Activated naive CD8-positive, alpha-beta T cell treated with anti-CD3 and anti-CD28 coated beads, Interleukin-2, amount 50 U/mL, for 24 hours (primary cell): ENCODE measurements around the gene TACC3.

Source experiments
- ATAC-seq: fragments of 150-1000 bp; cut with Tn5 transposase; one replicate; pipeline ENCODE4 v1.10.0; 2021
- DNase-seq: peaks from one replicate; pipeline ENCODE4 v3.0.0; 2021
- H3K27ac Mint-ChIP-seq: one replicate; pipeline ENCODE4 v1.8.0; 2021; ENCODE audit warnings: mild to moderate bottlenecking, mixed read lengths
- H3K27me3 Mint-ChIP-seq: one replicate; pipeline ENCODE4 v1.8.0; 2021; ENCODE audit warnings: mixed read lengths
- H3K36me3 Mint-ChIP-seq: one replicate; pipeline ENCODE4 v1.8.0; 2021; ENCODE audit warnings: low read depth, mixed read lengths
- H3K4me1 Mint-ChIP-seq: one replicate; pipeline ENCODE4 v1.8.0; 2021; ENCODE audit warnings: mixed read lengths
- H3K4me3 Mint-ChIP-seq: one replicate; pipeline ENCODE4 v1.8.0; 2021; ENCODE audit warnings: mild to moderate bottlenecking, moderate library complexity, mixed read lengths
- H3K9me3 Mint-ChIP-seq: one replicate; pipeline ENCODE4 v1.8.0; 2021; ENCODE audit warnings: mixed read lengths

TACC3 gene

DNA sequence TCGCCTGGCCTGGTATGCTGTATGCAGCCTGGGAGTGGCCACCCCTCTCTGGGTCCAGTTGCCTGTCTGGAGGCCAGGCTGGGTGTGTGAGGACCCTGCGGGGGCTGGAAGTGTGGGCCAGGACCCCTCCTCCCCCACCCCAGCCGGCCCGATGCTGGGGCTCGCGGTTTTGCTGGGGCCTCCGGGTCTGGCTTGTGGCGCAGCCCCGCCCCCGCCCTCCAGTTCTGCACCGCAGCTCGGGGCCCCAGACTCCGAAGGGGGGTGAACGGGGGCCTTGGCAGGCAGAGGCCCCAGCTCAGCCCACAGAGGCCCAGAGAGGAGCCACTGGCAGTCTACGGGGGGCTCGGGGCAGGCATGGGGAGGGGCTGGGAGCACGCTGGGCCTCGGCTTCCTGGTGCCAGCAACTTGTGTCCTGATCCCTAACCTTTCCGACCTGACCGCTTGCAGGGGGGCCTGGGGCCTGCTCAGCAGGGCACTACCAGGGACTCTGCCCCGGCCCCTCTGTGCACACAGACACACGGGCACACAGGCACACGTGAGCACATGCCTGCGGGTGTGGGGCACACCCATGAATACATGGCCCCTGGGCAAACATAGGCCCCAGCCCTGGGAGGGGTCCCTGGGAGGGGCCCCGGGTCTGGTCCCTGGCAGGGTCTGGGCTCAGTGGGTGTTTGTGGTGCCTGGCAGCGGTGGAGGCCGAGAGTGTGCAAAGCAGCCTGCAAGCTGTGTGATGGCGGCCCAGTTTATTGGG is 50.4 kb downstream of the TACC3 start:
- H3K36me3 Mint-ChIP-seq, result no peaks in the 10 kb centered on the region
- H3K27me3 Mint-ChIP-seq, result peaks cover 6% of the 10 kb centered on the region
- peaks cover 3% of the 10 kb centered on the region for H3K4me1 Mint-ChIP-seq
- H3K4me3 Mint-ChIP-seq, result no peak overlapping the region
- ATAC-seq (peak; percentile 42), DNase-seq (peak; percentile 31)
- H3K9me3 Mint-ChIP-seq, result no peaks in the 10 kb centered on the region
- no peak overlapping the region for H3K27ac Mint-ChIP-seq

DNA sequence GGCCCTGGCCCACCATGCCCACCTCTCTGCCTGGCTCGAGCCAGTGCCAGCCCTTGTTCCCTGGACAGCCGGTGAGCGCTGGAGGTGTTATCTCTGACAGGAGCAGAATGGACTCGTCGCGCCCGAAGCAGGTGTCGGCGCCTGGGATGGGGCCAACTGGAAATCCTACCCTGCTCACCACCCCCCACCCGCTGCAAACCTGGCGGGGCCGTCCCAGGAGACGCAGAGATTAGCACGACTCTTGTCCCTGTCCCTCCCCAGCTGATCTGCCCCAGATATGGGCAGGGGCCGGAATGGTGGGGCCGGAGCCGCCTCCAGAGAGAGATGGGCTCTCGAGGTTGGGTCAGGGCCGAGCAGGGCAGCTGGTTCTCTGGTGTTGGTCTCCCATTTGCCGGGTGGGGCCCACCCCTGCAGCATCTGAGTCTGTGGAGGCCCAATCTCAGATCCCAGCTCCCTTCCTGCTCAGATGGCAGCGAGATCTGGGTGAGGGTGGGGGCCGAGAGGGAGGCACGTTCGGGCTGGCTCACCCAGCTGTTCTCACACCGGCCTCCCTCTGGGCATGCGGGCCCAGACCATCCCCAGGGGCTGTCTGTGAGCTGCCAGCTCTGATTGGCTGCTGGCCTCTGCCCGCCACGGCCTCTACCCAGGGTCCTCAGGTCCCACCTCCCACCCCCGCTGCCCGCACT is 51.7 kb downstream of the TACC3 start:
- H3K27ac Mint-ChIP-seq, result no peak overlapping the region
- peaks cover 4% of the 10 kb centered on the region for H3K27me3 Mint-ChIP-seq
- no peaks in the 10 kb centered on the region for H3K9me3 Mint-ChIP-seq
- DNase-seq (no peak), ATAC-seq (no peak)
- H3K4me1 Mint-ChIP-seq, result peaks cover 3% of the 10 kb centered on the region
- no peaks in the 10 kb centered on the region for H3K36me3 Mint-ChIP-seq
- no peak overlapping the region for H3K4me3 Mint-ChIP-seq

DNA sequence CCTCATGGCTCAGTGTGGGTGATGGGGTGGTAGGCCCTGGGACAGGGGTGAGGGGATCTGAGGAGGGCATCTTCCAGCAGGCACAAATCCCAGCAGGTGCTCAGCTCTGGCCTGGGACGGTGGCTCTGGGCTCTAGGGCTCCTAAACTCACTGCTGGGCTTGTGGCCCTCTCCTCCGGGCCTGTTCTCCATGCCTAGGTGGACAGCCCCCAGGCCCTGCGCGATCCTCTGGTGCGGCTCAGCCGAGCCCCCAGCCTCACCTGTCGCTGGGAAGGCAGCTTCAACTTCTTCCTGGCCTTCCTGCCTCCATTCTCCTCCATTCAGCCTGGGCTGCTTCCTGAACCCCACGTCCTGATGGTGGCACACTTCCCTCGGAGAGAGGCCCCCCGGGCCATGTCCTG is 52.4 kb downstream of the TACC3 start:
- no peaks in the 10 kb centered on the region for H3K27me3 Mint-ChIP-seq
- H3K27ac Mint-ChIP-seq, result no peak overlapping the region
- DNase-seq (no peak), ATAC-seq (no peak)
- no peaks in the 10 kb centered on the region for H3K9me3 Mint-ChIP-seq
- no peak overlapping the region for H3K4me3 Mint-ChIP-seq
- H3K36me3 Mint-ChIP-seq, result no peaks in the 10 kb centered on the region
- H3K4me1 Mint-ChIP-seq, result peaks cover 2% of the 10 kb centered on the region

DNA sequence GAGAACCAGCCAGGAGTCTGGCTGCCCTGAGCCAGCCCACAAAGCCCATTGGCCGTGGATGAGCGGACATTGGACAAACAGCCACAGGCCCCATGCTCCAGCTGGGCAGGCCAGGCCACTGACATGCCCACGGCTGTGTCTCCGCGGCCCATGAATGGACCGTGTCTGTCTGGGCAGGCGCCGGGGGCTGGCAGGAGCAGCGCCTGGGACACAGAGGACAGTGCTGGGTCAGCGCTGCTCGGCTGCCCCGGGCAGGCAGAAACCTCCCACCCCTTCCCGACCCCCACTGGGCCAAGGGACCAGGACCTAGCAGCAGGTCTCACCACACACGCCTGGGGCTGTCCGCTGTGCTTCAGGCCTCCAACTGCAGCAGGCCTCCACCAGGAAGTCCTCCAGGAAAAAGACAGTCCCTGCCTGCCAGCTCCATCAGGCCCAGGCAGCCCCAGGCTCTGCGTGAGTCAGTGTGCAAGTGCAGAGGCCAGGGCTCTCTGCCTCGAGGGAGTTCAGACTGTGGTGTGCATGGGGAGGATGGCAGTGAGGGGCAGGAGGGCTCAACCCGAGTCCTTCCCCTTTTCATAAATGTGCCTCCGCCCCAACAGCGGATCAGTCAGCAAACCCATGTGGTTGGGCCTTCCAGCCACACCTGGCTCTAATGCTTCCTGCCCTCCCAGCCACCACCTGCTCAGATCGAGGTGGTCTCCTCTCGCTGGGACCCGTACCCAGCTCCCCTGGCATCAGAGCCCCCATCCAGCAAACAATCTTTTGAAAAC is 54.6 kb downstream of the TACC3 start:
- DNase-seq (no peak), ATAC-seq (no peak)
- no peaks in the 10 kb centered on the region for H3K27me3 Mint-ChIP-seq
- no peak overlapping the region for H3K27ac Mint-ChIP-seq
- H3K4me3 Mint-ChIP-seq, result no peak overlapping the region
- H3K36me3 Mint-ChIP-seq, result no peaks in the 10 kb centered on the region
- no peaks in the 10 kb centered on the region for H3K9me3 Mint-ChIP-seq
- H3K4me1 Mint-ChIP-seq, result peaks cover 2% of the 10 kb centered on the region

DNA sequence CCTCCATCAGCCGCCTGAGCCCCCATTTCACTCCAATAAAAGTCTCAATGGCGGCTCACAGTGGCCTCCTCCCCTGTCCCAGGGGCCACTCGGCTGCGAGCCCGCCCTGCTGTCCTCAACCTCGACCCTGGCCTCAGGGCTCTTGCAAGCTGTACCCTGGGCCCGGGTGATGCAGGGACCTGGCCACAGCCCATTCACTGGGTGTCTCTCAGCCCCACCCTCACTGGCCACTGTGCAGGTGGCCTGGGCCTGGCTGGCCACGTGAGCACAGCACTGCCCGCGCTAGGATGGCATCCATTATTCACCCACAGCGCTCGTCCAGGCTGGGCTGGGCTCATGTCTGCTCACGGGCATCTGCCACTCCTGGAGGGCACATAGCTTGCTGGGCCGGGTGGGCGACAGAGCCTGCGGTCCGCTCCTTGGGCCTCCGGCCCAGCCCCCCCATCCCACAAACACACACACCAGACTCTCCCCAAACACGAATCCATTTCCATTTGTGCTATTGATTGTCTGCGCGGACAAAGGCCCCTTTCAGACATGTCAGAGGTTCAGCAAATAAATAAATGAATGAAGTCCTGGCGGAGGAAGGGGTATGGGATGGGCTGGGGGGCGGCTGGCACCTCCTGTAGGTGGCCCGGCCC is 55.3 kb downstream of the TACC3 start:
- H3K9me3 Mint-ChIP-seq, result no peaks in the 10 kb centered on the region
- H3K27ac Mint-ChIP-seq, result no peak overlapping the region
- no peaks in the 10 kb centered on the region for H3K27me3 Mint-ChIP-seq
- peaks cover 2% of the 10 kb centered on the region for H3K4me1 Mint-ChIP-seq
- H3K4me3 Mint-ChIP-seq, result no peak overlapping the region
- H3K36me3 Mint-ChIP-seq, result no peaks in the 10 kb centered on the region
- no peak for ATAC-seq
- no peak for DNase-seq

DNA sequence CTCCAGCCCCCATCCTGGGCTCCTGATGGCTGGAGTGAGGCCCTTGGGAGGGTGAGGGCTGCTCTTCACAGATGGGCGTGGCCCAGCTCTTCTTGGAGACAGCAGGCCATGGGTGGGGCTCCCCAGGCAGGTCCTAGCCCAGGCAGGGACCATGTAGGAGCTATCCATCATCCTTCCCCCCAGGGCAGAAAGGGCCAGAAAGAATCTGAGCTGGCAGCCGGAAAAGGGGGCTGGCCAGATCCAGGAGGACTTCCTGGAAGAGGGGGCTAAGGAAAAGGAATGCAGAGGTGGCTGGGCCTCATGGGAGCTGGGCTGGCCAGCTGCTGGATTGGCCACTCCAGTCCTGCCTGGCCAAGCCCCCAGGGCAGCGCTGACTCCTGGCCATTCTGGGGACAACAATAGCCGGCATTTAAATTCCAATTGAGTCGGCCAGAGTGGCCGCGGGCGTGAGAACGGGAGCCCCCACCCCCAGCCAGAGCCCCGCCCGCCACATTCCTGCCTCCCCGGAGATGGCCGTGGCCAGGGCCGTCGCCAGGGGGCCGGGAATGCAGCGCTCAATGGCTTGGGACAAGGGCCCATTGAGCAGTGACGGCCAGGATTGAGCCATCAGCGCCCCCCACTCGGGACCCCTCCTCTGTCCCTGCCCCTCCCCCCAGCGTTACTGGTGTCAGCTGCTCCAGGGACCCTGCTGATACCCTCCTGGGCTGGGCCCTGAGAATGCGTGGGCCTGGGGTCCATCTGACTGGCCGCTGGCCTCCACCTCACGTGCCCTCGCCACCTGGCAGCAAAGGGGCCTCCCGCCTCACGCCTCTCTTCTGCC is 56.7 kb downstream of the TACC3 start:
- Mint-ChIP-seq H3K27ac (no peak overlapping the region), H3K27me3 (no peaks in the 10 kb centered on the region), H3K9me3 (no peaks in the 10 kb centered on the region), H3K36me3 (no peaks in the 10 kb centered on the region), H3K4me1 (no peaks in the 10 kb centered on the region), H3K4me3 (no peak overlapping the region)
- no peak for ATAC-seq
- no peak for DNase-seq

DNA sequence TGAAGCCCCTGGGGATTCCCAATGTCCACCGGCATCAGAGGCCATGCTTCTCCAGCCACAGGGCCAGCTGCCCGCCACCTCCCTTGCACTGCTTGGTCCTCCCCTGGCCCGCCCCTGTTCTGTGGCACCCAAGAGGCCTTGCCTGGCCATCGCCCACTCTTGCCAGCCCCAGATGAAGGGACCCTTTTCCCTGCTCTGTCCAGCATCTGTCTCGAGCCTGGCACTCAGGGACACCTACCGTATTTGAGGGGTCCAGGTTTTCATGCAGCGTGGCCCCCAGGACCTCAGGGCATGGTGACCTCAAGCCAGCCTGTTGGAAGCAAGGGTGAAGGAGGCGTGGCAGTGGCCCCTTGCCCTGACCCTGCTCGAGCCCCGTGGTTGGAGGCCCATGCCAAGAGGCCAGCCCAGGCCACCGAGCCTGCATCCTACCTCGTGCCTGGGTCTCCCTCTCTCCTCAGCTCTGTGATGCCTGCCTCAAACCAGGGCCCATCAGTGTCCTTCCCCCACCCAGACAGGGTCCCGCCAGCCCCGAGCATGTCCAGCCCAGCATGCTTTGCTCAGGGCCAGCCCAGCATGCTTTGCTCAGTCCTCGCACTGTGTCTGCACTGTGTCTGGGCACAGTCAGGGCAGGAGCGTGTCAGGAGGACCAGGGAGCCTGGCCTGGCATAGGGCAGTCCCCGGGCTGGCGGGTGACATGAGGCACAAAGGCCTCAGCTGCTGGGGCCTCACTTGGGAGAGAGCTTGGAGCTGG is 57.5 kb downstream of the TACC3 start:
- no peaks in the 10 kb centered on the region for H3K27me3 Mint-ChIP-seq
- no peak overlapping the region for H3K4me3 Mint-ChIP-seq
- no peak for ATAC-seq
- no peak for DNase-seq
- no peaks in the 10 kb centered on the region for H3K9me3 Mint-ChIP-seq
- no peak overlapping the region for H3K27ac Mint-ChIP-seq
- no peaks in the 10 kb centered on the region for H3K36me3 Mint-ChIP-seq
- no peaks in the 10 kb centered on the region for H3K4me1 Mint-ChIP-seq

DNA sequence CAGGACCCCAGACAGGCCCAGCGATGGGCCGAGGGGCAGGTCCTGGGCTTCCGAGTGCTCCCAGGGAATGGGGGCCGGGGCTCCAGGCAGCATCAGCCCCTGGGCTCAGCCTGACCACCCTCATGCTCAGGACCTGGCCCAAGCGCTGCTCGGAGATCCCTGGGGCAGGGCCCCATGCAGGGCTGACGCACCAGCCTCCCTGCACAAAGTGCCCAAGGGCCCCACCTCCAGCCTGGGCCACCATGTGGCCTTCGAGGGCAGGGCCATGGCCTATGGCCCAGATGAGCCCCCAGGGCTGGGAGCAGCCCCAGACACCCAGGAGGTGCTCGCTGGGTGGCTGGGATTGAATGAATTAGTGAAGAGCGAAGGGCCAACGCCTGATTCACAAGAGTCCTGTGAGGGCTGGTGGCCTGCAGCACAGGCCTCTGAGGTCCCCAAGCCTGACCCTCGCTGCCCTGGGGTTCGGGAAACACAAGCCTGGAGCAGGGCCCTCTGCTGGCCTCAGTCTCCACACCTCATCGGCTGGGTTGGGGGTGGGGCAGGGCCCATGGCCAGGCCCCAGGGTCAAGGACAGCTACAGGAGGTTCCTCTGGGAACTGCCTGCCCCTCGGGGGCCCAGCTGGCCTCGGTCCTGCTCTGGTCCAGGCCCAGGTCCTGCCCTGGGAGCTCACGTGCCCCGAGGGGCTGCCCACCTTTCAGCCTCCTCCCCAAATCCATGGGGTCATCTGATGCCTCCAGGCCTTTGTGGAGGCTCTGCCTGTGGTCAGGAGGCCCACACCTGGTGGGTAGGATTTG is 58.5 kb downstream of the TACC3 start:
- no peaks in the 10 kb centered on the region for H3K36me3 Mint-ChIP-seq
- DNase-seq (no peak), ATAC-seq (no peak)
- H3K4me1 Mint-ChIP-seq, result no peaks in the 10 kb centered on the region
- H3K27ac Mint-ChIP-seq, result no peak overlapping the region
- H3K9me3 Mint-ChIP-seq, result no peaks in the 10 kb centered on the region
- no peaks in the 10 kb centered on the region for H3K27me3 Mint-ChIP-seq
- H3K4me3 Mint-ChIP-seq, result no peak overlapping the region

DNA sequence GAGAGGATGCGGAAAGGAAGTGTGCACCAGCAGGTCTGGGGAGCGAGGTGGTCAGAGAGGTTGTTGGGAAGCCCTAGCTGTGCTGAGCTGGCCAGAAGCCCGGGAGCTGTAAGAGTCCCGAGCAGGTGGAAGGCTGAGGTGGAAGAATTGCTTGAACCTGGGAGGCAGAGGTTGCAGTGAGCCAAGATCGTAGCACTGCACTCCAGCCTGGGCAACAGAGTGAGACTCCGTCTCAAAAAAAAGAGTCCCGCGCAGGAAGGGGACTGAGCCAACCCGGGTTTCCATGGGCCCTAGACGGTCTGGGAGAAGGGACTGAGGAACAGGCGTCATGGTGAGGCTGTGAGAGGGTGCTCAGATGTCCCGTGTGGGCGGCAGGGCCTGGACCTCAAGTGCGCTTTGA is 59.1 kb downstream of the TACC3 start:
- ATAC-seq, result no peak
- H3K9me3 Mint-ChIP-seq, result no peaks in the 10 kb centered on the region
- no peaks in the 10 kb centered on the region for H3K36me3 Mint-ChIP-seq
- H3K27me3 Mint-ChIP-seq, result no peaks in the 10 kb centered on the region
- no peak overlapping the region for H3K27ac Mint-ChIP-seq
- no peaks in the 10 kb centered on the region for H3K4me1 Mint-ChIP-seq
- no peak for DNase-seq
- no peak overlapping the region for H3K4me3 Mint-ChIP-seq

DNA sequence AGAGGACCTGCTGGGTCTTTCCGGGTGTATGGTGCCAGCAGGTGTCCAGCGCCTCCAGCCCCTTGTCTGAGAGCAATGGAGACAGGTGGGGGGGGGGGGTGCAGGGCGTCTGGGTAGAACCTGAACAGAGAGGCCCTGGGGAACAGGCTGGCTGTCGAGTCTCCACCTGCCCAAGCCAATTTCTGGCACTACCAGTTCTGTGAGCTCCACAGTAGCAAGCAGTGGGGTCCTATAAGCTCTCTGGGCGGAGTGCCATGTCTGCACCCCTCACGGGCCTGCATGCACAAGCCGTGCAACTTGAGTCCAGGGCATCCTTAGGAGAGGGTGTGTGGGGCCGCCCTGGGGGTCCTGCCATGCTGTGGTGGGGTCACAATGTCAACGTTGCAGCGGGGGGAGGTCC is 61.7 kb downstream of the TACC3 start:
- Mint-ChIP-seq H3K27me3 (no peaks in the 10 kb centered on the region), H3K4me1 (no peaks in the 10 kb centered on the region), H3K27ac (no peak overlapping the region), H3K4me3 (no peak overlapping the region), H3K36me3 (no peaks in the 10 kb centered on the region), H3K9me3 (no peaks in the 10 kb centered on the region)
- no peak for ATAC-seq
- no peak for DNase-seq

DNA sequence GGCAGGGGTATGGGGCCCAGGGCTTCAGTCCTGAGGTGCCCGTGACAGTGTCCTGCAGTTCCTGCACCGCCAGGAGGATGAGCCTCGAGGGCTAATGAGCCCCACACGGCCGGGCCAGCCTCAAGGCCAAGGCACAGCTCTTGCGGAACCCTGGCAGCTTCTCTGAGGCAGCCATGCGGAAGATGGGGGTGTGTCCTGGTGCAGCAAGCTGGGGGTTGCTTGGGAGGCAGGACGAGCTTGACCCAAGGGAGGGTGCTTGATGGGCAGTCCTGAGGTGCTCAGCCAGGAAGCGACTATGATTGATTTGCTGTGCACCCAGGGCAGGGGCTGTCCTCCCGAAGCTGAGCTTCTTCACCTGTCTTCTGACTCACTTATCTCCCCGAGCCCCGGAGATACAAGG is 62.6 kb downstream of the TACC3 start:
- DNase-seq (no peak), ATAC-seq (no peak)
- Mint-ChIP-seq H3K36me3 (no peaks in the 10 kb centered on the region), H3K27me3 (no peaks in the 10 kb centered on the region), H3K9me3 (no peaks in the 10 kb centered on the region), H3K4me3 (no peak overlapping the region), H3K4me1 (no peaks in the 10 kb centered on the region), H3K27ac (no peak overlapping the region)

DNA sequence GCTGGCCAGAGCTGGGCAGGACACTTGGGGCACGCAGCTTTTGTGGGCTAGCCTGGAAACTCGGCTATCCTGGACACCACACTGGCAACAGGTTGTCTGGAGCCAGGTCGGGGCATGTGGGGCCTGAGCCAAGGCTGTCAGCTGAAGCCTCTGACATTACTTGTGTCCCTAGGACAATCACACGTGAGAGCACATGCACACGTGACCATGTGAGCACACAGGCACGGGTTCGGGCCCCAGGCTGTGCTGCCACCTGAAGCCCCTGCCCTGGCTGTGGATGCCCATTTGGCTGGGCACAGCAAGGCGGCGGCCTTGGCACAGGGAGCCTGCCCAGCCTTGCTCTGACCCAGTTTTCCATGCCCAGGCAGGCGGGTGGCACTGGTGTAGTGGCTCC is 63.1 kb downstream of the TACC3 start:
- H3K4me1 Mint-ChIP-seq, result no peaks in the 10 kb centered on the region
- no peaks in the 10 kb centered on the region for H3K27me3 Mint-ChIP-seq

More for the DNA sequence above, 63.1 kb downstream of the TACC3 start:
- Mint-ChIP-seq H3K36me3 (no peaks in the 10 kb centered on the region), H3K9me3 (no peaks in the 10 kb centered on the region), H3K27ac (no peak overlapping the region), H3K4me3 (no peak overlapping the region)
- DNase-seq (no peak), ATAC-seq (peak; percentile 13)
